Breast epithelium (tissue), 3 donors: ENCODE results near the gene IMPG1.

Source experiments
- POLR2AphosphoS5 ChIP-seq, 3 donors: sonication (generic); formaldehyde crosslinking; IDR thresholded peaks; one replicate each; pipeline ENCODE4 v1.6.1; 2017; ENCODE audit warnings: antibody characterized with exemption in 3 of 3
- TF ChIP-seq, protein P1 (sequence below), 3 donors: fragments of 450-650 bp; IDR thresholded peaks; one replicate each; pipeline ENCODE4 v1.5.1; 2016 to 2017; ENCODE audit warnings: antibody characterized with exemption in 3 of 3, mild to moderate bottlenecking in 3 of 3, moderate library complexity in 3 of 3

DNA sequence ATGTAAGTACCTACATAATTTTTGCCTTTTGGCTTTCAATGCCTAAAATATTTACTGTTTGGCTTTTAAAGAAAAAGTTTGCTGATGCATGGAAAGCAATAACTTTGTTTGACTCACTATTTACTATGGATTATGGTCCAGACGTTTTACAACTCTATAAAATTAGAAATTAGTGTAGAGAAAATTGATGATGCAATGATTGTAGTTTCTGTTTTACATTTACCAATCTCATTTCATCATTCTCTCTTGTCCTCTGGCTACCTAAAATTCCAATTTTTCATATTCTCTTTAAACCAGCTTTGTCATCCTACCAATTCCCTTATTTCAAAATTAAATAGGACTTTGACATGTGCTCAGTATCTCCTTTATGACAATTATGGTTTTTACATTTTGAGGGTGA, 131.0 kb downstream of the IMPG1 start:
- TF ChIP-seq, protein P1, sequence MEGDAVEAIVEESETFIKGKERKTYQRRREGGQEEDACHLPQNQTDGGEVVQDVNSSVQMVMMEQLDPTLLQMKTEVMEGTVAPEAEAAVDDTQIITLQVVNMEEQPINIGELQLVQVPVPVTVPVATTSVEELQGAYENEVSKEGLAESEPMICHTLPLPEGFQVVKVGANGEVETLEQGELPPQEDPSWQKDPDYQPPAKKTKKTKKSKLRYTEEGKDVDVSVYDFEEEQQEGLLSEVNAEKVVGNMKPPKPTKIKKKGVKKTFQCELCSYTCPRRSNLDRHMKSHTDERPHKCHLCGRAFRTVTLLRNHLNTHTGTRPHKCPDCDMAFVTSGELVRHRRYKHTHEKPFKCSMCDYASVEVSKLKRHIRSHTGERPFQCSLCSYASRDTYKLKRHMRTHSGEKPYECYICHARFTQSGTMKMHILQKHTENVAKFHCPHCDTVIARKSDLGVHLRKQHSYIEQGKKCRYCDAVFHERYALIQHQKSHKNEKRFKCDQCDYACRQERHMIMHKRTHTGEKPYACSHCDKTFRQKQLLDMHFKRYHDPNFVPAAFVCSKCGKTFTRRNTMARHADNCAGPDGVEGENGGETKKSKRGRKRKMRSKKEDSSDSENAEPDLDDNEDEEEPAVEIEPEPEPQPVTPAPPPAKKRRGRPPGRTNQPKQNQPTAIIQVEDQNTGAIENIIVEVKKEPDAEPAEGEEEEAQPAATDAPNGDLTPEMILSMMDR (IDR thresholded peaks at IDR 0.05) = no peak
- TF ChIP-seq POLR2AphosphoS5 (IDR thresholded peaks at IDR 0.05) = no peak
